ENCODE results near the gene SMYD3. TPM values are rescaled to one million over a fixed set of nuclear protein-coding genes. Genes with fewer than 3 reads are reported as not detected.

The SMYD3 gene
- polyA plus RNA-seq, 3 donors = 29.0 to 36.5 (median 32.0) TPM

DNA sequence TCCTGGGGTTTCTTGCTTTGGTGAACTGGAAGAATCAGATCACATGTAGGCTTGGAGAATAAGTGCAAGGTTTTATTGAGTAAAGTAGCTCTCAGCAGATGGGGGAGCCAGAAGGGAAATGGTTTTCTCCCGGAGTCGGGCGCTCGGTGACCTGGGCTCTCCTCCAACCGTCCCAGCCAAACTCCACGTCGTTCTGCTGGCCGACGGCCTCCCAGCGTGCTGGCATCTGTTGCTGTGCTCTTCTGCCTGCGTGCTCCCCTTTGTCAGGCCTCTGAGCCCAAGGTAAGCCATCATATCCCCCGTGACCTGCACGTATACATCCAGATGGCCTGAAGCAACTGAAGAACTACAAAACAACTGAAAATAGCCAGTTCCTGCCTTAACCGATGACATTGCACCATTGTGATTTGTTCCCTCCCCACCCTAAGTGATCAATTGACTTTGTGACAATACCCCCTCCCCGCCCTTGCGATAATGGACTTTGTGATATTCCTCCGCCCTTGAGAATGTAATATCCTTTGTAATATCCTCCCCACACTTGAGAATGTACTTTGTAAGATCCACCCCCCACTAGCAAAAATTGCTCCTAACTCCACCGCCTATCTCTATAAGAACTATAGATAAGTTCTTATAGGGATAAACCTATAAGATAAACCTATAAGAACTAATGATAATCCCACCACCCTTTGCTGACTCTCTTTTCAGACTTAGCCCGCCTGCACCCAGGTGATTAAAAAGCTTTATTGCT is 88.3 kb downstream of the SMYD3 start:
- DNase-seq (ENCODE audit: low read depth in 3 of 3, low spot score in 2 of 3) = no peak

DNA sequence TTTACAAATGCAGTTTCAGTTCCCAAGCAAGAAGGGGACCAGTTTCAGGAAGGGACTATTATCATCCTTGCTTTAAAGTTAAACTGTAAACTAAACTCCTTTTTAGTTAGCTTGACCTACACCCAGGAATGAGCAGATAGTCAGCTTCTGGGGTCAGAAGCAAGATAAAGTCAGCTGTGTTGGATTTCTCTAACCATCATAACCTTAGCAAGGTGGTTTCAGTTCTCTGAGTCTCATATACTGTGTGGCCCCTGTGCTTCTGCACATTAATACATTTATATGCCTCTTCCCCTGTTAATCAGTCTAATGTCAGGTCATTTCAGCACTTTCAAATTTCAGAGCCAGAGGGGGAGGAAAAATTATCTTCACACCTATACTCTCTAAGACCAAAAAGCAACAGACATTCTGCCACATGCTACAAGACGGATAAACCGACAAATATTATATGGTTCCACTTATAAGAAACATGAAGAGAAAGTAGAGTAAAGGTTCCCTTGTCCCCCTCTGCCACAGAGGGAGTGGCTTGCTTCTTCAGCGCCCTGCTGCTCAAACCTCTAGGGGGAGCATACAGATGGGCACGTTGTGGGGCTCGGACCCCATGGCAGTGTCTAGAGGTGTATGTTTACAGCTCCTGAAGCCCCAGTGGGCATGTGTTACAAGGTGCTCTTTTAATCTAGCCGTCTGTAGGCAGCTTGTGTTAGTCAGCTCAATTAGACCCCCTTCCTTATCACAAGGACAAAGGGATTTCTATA is 89.1 kb downstream of the SMYD3 start:
- no peak for DNase-seq (ENCODE audit: low read depth in 3 of 3, low spot score in 2 of 3)

DNA sequence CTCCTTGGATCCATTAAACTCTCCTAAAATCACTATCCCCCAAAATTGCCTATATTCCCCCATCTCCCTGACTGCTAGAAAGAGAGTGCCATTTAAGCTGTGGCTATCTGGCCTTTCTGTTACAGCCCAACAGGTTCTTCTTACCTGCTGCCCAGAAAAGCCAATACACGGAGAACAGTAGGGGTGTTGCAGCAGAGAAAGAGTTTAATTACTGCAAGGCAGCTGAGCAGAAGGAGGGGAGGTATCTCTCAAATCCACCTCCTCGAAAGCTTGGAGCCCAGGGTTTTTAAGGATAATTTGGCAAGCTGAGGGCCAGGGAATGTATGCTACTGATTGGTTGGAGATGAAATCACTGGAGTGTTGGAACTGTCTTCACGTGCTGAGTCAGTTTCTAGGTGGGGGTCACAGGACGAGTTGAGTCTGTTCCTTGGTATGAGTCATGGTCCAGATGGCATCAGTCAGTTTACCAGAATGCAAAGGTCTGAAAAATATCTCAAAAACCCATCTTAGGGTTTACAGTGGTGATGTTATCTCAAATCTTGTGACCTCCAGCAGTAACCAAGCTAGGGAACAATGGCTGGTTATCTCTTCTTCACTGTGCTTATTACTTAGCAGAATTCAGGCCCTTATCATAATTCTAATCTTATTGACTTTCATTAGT is 89.8 kb downstream of the SMYD3 start:
- no peak for DNase-seq (ENCODE audit: low read depth in 3 of 3, low spot score in 2 of 3)

DNA sequence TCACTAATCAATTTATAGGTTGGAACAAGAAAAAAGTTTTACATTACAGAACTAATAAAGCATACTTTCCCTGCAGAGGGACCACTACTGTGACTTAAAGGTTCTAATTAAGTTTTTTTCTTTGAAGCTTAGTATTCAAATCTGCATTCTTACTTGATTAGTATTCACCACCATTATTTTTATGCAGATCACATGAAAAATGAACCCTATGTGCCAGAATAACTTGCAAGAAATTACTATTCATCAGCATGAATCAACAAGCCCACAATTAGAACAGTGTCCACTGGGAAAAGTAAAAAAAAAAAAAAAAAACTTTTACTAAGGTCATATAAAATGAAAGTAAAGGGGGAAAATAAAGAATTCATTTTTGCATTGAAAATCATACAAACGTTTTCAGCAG is 90.8 kb downstream of the SMYD3 start:
- no peak for DNase-seq (ENCODE audit: low read depth in 3 of 3, low spot score in 2 of 3)

DNA sequence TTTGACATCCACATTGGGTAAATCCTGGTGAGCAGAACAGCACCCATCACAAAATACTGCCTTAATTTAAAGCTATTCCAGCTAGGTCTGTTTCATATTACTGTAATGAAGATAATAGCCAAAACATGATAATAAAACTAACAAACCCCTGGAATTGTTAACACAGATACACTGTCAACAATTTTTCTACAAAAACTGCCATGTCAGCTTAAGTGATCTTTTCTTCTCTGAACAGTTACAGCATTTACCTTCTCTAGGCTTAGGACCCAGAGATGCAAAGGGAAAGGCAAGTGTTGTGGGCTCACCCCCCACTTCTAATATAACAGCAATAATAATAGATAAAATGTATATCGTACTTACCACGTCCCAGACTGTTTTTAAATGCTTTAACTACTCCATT is 92.1 kb downstream of the SMYD3 start:
- no peak for DNase-seq (ENCODE audit: low read depth in 3 of 3, low spot score in 2 of 3)

DNA sequence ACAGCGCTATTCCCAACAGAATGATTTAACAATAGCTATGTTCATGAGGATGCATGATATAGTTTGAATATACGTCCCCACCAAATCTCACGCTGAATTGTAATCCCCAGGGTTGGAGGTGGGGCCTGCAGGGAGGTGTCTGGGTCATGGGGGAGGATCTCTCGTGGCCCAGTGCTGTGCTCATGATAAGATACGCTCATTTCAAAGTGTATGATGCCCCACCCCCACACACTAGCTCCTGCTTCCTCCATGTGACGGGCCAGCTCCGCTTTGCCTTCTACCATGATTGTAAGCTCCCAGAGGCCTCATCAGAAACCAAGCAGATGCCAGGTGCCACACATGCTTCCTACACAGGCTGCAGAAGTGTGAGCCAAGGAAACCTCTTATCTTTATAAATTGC is 93.6 kb downstream of the SMYD3 start:
- no peak for DNase-seq (ENCODE audit: low read depth in 3 of 3, low spot score in 2 of 3)

DNA sequence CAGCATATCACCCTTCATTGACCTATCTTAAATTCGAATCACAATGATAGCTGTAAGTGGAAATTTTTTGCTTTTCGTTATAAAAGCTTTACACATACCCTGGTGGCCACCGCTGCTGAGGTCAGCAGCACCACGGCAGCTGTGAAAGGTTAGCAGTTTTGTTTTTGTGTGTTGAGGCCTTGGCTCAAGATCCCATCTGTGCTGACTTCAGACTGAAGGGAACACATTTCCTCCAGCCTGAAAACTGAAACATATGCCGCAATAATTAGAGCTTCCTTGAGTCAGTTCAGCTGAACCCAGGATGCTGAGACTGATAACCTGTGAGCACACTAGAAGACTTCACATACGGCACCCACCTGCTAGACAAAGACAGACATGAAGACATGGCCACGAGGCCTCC is 103.0 kb downstream of the SMYD3 start:
- DNase-seq (ENCODE audit: low read depth in 3 of 3, low spot score in 2 of 3) = no peak

DNA sequence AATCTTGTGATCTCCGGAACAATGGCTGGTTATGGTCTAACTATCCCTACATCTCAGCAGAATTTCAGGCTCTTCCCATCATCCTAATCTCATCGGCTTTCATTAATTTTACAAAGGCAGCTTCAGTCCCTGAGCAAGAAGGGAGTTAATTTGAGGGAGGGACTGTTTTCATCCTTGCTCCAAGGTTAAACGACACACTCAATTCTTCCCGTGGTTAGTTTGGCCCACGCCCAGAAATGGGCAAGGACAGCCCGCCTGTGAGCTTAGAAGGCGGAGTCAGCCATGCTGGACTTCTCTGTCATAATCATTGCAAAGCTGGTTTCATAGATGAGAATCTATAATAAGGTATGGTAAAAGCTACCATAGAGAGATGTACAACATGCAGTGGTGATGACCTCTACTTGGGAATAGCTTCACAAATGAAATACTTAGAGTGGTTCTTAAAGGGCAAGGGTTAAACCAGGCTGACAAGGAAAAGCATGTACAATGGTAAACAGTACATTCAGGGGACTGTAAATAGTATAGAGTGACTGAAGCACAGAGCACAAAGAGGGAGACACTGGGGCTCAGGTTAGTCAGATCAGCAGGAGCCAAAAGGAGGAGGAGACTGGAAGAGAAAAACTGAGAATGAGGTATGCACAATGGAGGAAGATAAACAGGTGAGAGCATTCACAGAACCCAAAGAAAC is 108.8 kb downstream of the SMYD3 start:
- no peak for DNase-seq (ENCODE audit: low read depth in 3 of 3, low spot score in 2 of 3)

DNA sequence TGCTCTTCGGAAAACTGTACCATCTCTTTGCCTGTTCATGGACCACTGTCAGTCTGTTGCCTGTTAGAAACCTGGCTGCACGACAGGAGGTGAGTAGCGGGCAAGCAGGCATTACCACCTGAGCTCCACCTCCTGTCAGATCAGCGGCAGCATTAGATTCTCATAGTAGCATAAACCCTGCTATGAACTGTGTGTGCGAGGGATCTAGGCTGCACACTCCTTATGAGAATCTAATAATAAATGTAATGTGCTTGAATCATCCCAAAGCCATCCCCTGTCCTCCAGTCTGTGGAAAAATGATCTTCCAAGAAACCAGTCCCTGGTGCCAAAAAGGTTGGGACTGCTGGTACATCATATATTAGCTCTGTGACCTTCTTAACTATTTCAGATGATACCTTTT is 110.0 kb downstream of the SMYD3 start:
- DNase-seq (ENCODE audit: low read depth in 3 of 3, low spot score in 2 of 3) = no peak

DNA sequence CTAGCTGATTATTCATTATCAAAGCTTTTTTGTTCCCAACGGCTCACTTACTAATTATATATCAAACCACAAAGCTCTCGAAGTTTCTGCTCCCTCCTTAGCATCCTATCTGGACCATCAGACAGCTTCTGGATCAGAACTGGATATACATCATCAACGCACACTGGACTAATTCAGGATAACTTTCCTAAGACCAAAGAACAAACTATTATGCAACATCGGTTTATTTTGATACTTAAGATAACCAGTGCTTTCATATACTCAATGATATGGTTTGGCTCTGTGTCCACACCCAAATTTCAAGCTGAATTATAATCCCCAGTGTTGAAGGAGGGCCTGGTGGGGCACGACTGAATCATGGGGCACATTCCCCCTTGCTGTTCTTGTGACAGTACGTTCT is 110.8 kb downstream of the SMYD3 start:
- no peak for DNase-seq (ENCODE audit: low read depth in 3 of 3, low spot score in 2 of 3)

DNA sequence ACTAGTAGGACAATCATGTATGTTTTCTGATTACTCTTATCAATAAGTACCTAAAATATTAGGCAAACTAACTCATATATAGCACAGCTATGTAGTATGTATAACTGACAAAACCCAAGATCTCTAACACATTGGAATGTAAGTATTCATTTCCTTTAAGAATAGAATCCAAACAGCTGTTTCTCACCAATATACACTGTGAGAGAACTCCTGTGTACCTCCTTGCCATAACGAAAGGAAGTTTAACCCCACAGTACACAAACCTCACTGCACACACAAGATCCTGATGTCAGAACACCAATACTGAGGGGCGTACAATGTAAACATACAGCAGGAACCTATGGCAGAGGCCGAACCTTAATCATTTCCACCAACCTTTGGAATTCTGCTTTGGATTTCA is 113.0 kb downstream of the SMYD3 start:
- no peak for DNase-seq (ENCODE audit: low read depth in 3 of 3, low spot score in 2 of 3)

DNA sequence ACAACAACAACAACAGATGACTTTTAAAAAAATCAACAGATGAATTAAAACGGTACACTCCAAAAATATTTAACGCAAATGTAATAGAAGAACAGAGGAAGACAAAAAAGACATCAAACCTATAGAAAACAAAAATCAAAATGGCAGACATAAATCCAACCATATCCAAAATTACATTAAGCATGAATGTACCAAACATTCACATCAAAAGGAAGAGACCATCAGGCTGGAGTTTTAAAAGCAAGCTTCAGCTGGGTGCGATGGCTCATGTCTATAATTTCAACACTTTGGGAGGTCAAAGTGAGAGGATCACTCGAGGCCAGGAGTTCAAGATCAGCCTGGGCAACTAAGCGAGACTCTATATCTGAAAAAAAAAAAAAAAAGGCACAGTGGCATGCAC is 116.2 kb downstream of the SMYD3 start:
- DNase-seq (ENCODE audit: low read depth in 3 of 3, low spot score in 2 of 3) = no peak

DNA sequence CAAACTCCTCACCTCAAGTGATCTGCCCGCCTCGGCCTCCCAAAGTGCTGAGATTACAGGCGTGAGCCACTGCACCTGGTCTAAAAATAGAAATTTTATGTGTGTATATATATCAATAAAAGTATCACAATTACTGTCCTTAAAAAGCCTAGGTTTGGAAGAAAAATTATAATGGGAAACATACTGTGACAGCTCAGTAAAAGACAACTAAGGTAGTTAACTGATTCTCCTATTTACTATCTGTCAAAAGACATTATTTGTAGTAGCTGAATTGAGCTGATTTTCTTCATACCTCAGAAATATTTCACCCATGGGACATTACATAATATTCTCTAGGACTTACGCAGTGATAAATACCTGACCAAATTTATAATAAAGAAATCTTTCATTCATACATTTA is 122.5 kb downstream of the SMYD3 start:
- no peak for DNase-seq (ENCODE audit: low read depth in 3 of 3, low spot score in 2 of 3)

DNA sequence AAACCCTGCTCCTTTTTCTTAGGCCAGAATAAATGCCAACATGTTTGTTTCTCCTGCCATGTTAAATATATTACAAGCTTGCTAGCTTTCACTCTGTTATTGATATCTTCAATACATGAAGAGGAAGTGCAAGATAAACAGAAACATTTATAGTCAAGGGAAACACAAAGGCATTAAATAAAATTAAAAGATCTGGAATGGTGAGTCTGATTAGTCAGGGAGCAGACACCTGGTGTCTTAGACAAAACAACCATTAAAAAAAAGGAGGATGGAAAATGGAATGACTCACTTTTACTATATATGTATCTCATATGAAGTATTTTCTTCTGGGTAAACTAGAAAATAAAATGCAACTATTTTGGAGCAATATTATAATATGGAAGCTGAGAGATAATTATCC is 123.3 kb downstream of the SMYD3 start:
- DNase-seq (ENCODE audit: low read depth in 3 of 3, low spot score in 2 of 3) = no peak

DNA sequence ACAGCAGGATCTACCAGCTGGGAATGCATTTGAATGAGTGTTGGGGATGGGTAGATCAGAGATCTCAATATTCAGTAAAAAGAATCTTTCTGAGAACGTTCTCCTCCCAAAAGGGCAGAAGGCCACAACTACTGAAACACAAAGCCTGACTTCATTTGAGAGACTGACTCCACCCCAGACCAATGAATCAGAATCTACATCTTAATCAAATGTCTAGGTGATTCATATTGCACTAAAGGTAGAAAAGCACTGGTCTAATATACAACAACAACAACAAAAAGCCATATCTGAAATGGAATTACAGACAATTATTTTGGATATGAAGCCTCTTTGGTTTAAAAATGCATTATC is 123.9 kb downstream of the SMYD3 start:
- no peak for DNase-seq (ENCODE audit: low read depth in 3 of 3, low spot score in 2 of 3)

DNA sequence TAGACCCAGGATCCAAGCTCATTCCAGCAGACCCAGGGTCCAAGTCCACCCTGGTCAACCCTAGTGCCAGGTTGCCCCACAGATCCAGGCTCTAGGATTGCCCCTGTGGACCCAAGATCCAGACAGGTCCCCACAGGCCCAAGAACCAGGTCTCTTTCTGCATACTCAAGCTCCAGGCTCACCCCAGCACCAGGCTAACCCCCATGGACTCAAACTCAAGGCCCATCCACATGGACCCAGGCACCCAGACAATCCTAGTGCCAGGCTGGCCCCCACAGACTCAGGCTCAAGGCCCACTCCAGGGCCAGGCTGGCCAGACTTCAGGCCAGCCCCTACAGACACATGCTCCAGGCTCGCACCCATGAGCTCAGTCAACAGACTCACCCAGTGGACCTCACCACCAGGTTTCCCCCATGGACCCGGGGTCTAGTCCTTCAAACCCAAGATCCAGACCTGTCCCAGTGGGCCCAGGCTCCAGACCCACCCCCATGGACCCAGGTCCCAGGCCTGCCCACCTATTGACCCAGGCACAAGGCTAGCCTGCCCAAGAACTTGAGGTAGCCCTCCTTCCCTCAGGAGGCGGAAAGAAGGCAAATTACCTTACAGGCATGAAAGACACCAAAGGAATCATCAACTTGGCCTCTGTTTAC is 124.4 kb downstream of the SMYD3 start:
- DNase-seq (ENCODE audit: low read depth in 3 of 3, low spot score in 2 of 3) = no peak

DNA sequence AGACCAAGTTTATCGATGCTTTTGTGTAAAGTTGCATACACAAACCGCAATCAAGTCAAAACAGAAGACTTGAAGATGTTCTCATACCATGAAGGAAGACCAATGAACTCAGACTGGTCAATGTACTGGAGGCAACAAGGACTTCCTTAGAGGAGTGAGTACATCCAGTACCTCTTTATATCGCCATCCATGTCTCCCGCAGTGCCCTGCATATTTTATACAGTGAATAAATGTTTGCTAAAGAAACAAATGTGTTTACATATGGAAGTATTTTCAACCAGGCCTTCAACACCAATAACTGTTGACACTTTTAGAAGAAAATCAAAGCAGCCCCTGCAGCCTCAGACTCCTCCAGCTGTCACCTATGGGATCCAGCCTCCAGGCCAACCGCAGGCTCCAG is 125.6 kb downstream of the SMYD3 start:
- no peak for DNase-seq (ENCODE audit: low read depth in 3 of 3, low spot score in 2 of 3)

DNA sequence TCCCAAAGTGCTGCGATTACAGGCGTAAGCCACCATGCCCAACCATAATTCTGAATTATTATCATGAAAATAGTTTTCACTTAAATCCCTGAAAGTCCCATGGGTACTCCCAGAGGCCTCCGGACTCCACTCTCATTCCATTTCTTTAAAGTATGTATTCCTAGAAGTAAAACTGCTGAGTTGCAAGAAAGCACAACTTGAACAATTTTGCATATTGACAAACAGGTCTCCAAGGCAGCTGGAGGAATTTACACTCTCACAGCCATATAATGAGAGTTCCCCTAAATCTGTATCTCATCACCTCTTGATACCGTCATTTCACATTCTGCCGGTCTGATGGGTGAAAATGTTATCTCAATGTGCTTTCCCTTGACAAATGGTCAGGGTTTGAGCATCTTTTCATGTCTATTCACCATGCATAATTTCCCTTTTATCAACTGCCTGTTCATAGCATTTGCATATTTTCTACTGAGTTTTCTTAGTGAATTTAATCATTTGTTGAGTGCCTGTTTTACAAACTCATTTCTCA is 129.4 kb downstream of the SMYD3 start:
- no peak for DNase-seq (ENCODE audit: low read depth in 3 of 3, low spot score in 2 of 3)

DNA sequence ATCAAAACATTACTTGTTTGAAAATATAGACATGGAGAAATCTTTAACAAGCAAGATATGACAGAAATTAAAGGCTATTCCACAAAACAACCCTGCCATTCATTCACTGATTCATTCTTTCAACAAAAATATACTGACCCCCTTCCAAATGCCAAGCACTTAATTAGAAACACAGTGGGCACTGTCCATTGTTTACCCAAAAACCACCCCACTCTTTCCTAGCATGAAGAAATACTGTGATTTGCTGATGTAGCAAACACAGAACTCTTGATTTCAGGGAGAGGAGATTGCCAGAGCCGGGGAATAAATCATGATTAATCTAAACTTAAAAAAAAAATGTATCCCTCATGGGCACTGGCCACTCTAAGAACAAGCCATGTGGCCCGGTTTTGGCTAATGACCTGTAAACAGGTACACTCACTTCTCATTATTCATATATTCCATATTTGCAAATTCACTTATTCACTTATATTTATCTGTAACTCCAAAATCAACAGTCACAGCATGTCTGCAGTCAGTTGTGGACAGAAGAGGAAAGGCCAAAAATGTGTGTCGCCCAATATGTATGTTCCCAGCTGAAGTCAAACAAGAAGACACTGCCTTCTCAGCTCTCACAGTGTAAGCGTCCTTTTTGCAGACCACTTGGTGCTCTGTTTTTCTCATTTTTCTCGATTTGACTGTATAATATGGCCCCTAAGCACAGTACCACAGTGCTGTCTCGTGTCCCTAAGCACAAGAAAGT is 133.1 kb downstream of the SMYD3 start:
- DNase-seq (ENCODE audit: low read depth in 3 of 3, low spot score in 2 of 3) = no peak

DNA sequence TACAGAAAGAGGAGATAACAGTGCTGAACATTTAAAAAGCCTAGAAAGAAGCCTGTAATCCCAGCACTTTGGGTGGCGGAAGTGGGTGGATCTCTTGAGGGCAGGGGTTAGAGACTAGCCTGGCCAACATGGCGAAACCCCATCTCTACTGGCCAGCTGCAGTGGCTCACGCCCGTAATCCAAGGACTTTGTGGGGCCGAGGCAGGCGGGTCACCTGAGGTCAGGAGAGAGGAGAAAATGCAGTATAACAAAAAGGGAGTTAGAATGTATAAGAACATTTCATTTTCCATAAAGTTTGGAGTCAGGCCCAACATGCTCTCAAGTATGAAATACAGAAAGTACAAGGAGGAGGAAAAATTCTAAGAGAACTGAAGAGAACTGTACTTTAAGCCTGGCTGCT is 134.5 kb downstream of the SMYD3 start:
- peak in 1 of 3 donors; percentile 29 for DNase-seq (ENCODE audit: low read depth in 3 of 3, low spot score in 2 of 3)

All from right renal cortex interstitium (tissue), 3 donors.